GM23248 (cell line): ENCODE measurements around the gene SH3TC1.

Source experiments
- EZH2 ChIP-seq: fragments of 200-600 bp; sonication (generic); IDR thresholded peaks from 2 replicates; pipeline ENCODE4 v1.6.1; 2018; ENCODE audit warnings: antibody characterized with exemption, mild to moderate bottlenecking; ENCODE audit not compliant: insufficient read depth, poor library complexity, severe bottlenecking
- EZH2phosphoT487 ChIP-seq: fragments of 200-600 bp; sonication (generic); IDR thresholded peaks from 2 replicates; pipeline ENCODE4 v1.6.1; 2018; ENCODE audit warnings: antibody characterized with exemption, moderate library complexity, mild to moderate bottlenecking, low read depth; ENCODE audit not compliant: insufficient read depth

DNA sequence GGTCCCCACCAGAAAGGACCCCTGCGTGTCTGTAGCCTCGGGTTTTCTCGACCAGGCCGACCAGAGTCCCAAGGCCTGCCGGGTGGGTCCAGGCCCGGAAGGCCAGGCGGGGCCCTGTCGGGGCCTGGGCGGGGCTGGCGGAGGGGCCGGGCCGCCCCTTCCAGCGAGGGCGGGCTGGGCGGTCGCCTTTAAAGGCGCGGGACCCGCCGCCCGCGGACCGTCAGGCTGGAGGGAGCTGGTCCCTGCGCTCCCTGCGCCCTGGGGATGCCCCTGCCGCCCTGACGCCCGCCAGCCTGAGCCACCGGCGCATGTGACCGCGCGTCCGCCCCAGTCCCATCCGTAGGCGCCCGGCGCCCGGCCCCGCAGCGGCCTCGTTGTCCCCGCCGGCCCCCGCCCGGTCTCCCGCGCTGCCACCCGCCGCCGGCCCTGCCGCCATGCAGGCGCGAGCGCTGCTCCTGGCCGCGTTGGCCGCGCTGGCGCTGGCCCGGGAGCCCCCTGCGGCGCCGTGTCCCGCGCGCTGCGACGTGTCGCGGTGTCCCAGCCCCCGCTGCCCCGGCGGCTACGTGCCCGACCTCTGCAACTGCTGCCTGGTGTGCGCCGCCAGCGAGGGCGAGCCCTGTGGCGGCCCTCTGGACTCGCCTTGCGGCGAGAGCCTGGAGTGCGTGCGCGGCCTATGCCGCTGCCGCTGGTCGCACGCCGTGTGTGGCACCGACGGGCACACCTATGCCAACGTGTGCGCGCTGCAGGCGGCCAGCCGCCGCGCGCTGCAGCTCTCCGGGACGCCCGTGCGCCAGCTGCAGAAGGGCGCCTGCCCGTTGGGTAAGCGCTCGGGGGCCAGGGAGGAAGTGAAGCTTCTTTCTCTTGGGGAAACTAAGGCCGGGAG lies 70.7 kb downstream of the SH3TC1 start, which contains the start of gene HTRA3:
- TF ChIP-seq EZH2phosphoT487, result no peak
- TF ChIP-seq EZH2, result no peak
